GM21447 (cell line): Measurements from ENCODE around the gene ECM1.

ENCODE experiments used
- ATAC-seq: cut with Tn5 transposase; IDR thresholded peaks from one replicate; pipeline ENCODE4 v1.9.1; 2021; ENCODE audit not compliant: unreplicated experiment

ECM1 gene

GRCh38 chr1:150511985-150512660 is 4.2 kb downstream of the ECM1 start:
- no peak for ATAC-seq

GRCh38 chr1:150512846-150513245 is 4.9 kb downstream of the ECM1 start:
- ATAC-seq: no peak

DNA sequence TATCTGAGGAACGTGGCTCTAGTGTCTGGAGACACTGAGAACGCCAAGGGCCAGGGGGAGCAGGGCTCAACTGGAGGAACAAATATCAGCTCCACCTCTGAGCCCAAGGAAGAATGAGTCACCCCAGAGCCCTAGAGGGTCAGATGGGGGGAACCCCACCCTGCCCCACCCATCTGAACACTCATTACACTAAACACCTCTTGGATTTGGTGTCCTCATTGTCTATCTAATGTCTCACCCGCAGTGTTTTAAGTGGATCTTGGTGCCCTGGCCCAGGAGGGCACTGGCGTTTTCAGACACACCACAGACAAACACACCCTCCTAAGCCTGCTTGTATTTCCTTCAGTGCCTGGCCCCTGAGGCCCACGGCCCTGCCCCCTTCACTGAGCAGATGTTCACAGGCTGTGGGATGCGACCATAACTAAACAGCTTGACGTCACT is 5.5 kb downstream of the ECM1 start:
- ATAC-seq: no peak

GRCh38 chr1:150514260-150514659 is 6.4 kb downstream of the ECM1 start:
- ATAC-seq: no peak

DNA sequence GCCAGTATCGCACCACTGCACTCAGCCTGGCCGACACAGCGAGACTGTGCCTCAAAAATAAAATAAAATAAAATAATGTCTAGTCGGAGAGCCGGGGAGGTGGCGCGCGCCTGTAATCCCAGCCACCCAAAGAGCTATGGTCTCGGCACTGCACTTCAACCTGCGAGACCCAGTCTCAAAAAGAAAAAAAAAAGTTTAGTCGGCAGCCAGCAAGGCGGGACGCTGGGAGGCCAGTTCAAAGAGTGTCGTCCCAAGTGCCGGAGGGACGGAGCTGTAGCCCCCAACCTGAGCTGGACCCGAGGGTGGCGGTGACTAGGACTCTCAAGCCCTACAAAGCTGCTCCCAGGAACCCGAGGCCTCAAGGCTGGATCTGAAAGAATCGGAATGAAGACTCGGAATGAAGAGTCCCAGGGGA is 7.0 kb downstream of the ECM1 start:
- no peak for ATAC-seq

DNA sequence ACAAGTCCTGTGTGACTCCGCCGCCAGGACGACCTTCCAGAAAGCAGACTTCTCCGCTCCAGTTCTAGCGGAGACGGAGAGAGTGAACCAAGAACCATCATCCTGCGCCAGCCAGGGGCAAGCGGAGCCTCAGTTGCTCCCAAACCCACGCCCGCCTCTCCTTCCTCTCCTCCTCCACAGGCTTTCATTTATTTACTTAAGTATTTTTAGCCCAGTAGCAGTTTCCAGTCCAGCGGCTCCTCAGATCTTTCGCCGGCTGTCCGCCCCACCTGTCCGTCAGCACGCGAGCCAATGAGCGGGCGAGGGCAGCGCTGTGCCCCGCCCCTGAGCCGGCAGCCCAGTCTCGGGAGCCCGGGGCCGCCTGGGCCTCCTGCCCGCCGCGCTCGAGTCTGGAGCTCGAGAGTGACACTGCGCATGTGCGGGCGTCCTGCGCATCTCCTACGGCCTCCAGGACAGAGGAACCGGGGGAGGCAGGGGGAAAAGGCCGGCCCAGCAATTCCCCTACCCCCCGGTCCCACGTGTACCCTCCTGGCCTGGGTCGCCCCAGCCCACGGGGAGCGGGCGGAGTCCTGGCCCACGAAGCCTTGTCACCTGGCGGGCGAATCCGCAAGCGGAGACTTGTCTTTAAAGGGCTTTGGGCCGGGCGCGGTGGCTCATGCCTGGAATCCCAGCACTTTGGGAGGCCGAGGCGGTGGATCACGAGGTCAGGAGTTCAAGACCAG is 7.6 kb downstream of the ECM1 start, which contains the start of gene FALEC:
Gene FALEC, plus strand, starts transcription at position 425 of the 722 bp plus-strand sequence.
- ATAC-seq: peak; percentile 91

DNA sequence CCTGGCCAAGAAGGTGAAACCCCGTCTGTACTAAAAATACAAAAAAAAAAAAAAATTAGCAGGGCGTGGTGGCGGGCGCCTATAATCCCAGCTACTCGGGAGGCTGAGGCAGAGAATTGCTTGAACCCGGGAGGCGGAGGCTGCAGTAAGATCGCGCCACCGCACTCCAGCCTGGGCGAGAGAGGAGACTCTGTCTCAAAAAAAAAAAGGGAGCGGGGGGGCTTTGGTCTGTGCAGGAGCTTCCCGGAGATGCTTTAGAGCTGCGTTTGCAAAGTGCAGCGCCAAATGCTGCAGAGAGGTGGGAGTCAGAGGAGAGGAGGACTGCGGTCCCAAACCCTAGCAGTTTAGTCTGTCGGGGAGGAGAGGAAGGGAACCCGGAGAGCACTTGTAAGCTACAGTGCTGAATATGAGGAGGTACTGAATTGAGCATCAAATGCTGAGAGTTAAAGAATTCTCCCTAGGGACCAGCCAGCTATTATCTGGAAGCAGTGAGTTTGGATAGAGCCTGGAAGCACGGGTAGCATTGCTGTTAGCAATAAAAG is 8.2 kb downstream of the ECM1 start:
- ATAC-seq: no peak

DNA sequence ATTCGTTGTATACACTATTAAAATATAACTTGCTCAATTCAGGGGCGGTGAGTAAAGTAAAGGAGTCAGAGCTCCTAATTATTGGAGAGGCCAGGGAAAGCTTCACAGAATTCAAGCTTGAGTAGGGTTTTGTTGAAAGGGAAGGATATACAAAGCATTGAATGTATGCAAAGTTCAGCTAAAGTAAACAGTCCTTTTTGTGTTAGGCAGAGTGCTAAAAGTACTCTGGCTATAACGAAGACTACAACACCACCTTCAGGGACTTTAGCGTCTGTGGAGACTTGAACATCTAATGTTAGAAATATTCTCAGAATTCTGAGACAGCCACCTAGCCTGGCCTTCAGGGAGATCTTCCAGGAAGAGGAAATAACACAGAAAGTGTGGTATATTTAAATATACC is 8.7 kb downstream of the ECM1 start:
- ATAC-seq: no peak

GRCh38 chr1:150521196-150521968 is 13.5 kb downstream of the ECM1 start:
- ATAC-seq: no peak

DNA sequence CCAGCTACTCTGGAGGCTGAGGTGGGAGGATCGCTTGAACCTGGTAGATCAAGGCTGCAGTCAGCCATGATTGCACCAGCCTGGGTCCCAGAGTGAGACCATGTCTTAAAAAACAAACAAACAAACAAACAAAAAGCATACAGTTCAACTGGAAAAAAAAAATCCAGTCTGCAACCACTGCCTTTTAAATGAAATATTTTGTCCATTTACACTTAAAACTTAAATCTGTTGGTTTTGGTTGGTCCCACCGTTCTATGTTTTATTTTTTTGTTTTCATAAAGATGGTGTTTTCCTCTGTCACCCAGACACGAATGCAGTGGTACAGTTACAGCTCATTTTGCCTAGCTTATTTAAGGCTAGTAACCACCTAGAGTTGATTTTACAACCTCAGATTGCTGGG is 17.4 kb downstream of the ECM1 start:
- no peak for ATAC-seq

GRCh38 chr1:150528196-150528595 is 20.3 kb downstream of the ECM1 start:
- no peak for ATAC-seq

GRCh38 chr1:150529017-150529416 is 21.1 kb downstream of the ECM1 start:
- no peak for ATAC-seq

GRCh38 chr1:150530491-150531159 is 22.7 kb downstream of the ECM1 start:
- no peak for ATAC-seq

DNA sequence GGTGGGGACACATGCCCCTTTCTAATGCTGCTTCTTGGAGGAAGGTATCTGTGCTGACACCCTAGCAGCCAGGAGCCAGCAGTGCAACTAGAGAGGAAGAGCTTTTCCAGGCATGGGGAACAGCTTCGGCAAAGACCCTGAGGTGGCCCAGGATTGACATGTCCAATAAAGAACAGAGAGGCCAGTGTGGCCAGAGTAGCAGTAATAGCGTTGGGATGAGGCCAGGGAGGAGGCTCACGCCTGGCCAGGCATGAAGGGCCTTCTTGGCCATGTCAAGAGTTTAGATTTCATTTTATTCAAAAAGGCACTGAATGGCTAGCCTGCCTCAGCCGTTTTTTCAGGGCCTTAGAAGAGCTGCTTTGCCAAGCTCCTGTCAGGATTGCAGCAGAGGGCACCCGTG is 25.0 kb downstream of the ECM1 start:
- no peak for ATAC-seq

DNA sequence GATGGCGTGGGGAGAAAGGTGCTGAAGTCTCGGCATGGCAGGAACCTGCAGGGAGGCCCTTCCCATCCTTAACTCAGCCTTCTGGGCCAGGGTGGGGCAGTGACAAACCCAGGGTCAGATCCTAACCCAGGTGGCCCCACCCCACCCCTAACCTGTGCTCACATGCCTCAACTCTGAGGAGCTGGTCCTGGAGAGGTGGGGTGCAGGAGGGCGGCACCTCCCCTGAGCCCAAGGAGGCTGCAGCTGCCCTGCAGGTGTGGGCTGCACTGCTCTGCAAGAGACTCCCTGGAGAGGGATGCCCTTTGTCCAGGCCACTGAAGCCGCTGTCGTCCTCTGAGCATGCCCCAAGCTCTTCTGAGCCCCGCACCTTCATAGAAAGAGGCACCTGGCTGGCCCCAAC is 26.1 kb downstream of the ECM1 start:
- no peak for ATAC-seq

DNA sequence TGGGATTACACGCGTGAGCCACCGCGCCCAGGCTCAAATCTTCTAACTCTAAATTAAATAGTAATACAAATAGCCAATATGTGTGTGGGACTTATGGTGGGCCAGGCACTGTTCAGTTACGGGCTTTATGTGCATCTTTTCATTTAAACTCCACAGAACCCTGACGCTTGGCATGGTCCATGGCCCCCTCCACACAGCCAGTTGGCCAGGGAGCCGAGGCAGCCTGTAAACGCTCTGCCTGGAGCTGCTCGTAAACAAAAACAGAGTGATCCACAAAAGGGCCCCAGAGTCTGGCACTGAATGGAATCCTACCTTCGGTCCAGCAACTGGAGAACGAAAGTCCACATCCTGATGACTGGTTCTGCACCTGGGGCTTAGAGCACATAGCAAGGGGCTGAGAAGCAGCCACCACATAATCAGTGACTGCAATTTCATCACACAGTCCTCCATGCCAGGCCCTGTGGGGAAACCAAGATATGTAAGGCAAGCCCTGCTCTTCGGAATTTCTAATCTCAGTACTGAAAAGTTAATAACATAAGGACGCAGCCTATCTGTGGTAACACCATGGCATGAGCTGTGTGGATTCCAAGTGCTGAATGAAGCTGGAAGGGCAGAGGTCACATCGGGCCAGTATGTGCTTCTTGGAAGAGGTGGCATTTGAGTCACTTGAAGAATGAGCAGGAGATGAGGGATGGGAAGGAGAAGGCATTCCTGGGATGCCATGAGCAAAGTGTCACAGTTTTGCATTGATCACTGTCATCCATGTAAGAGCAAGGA is 27.8 kb downstream of the ECM1 start:
- ATAC-seq: no peak

DNA sequence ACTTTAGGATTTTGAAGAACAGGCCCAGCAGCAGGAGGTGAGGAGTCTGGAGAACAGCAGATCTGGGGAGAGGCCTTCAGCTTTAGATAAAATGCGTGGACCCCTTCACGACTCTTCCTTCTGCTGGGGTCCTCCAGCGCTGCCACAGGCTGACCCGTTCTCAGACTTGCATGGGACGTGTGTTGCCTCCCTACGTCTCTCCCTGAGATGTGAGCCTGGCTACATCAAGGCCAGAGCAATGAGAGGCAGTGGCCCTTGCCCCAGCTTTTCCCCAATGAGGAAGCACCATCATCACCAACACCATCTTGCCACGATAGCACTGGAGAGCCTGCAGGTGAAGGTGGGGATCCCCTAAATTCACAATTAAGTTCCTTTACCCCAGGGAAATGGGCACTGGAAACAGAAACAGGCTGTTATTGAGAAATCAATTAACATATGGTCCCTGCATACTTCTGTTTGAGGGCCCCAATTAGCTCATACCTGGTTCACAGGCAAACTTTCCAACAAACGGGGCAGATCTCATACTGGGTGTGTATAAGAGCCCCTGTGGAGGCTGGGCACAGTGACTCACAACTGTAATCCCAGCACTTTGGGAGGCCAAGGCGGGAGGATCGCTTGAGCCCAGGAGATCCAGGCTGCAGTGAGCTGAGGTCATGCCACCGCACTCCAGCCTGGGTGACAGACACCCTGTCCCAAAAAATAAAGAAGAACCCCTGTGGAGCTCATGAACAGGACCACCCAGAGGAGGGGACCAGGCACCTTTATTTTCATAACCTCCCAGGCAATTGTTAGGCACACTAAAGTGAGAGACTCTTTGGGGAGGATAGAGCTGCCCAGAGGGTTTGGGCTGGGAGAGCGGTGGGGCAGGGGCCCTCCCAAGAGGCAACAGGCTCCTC is 29.2 kb downstream of the ECM1 start:
- no peak for ATAC-seq

- ATAC-seq: no peak
Measured at GRCh38 chr1:150537732-150538684, 30.1 kb downstream of the ECM1 start.
